ENCODE measurements around the gene SLIT3. TPM values are rescaled to one million over a fixed set of nuclear protein-coding genes. Genes with fewer than 3 reads are reported as not detected.

SLIT3 gene
- total and polyA plus RNA-seq, 10 of the 15 experiments (the other 5 are each of a cell fraction or from before 2014, with no cell fraction given): 0.05 TPM; not detected in 9

GRCh38 chr5:168990679-168991078 is 310.3 kb downstream of the SLIT3 start:
- RAD21 ChIA-PET (ENCODE audit: unreplicated experiment): interaction anchor here (0.7 kb wide), 1 partner anchor 593 kb away, joined by 3 read pairs; the partner anchor contains the start of gene SPDL1
- intact Hi-C loops (cut with micrococcal nuclease; ENCODE audit: unreplicated experiment): no loop called here
- TF ChIP-seq GATAD2B (conservative IDR thresholded peaks at IDR 0.05; ENCODE audit: low read depth): no peak
- TF ChIP-seq SMAD1 (IDR thresholded peaks at IDR 0.05; ENCODE audit: low read depth, partially characterized antibody): no peak
- TF ChIP-seq MAX (IDR thresholded peaks at IDR 0.05; ENCODE audit: low read depth, low read length): no peak
- TF ChIP-seq TAF1 (IDR thresholded peaks at IDR 0.05; ENCODE audit: borderline replicate concordance, low read depth, low read length): no peak
- TF ChIP-seq NFXL1 (IDR thresholded peaks at IDR 0.05; ENCODE audit: borderline replicate concordance): no peak
- TF ChIP-seq PRDM15 (CRISPR knock-in tag; IDR thresholded peaks at IDR 0.05): no peak
- no peak for TF ChIP-seq ELK1 (IDR thresholded peaks at IDR 0.05; ENCODE audit: low read depth, low read length)
- no peak for TF ChIP-seq EED (IDR thresholded peaks at IDR 0.05; ENCODE audit: low read depth)
- TF ChIP-seq TCF3 (IDR thresholded peaks at IDR 0.05; ENCODE audit: borderline replicate concordance, insufficient read depth, low read depth, low read length): no peak
- TF ChIP-seq ETV6 (conservative IDR thresholded peaks at IDR 0.05 in 1 of 2, IDR thresholded peaks at IDR 0.05 in 1 of 2; ENCODE audit: borderline replicate concordance in 1 of 2, low read depth in 1 of 2): no peak
- TF ChIP-seq YBX1 (IDR thresholded peaks at IDR 0.05): no peak
- TF ChIP-seq HCFC1 (IDR thresholded peaks at IDR 0.05; ENCODE audit: low read length): no peak
- TF ChIP-seq TCF12 (IDR thresholded peaks at IDR 0.05; ENCODE audit: low read depth, low read length): no peak
- TF ChIP-seq KLF5 (IDR thresholded peaks at IDR 0.05; ENCODE audit: partially characterized antibody): no peak
- no peak for TF ChIP-seq CEBPZ (IDR thresholded peaks at IDR 0.05; ENCODE audit: low read depth, low read length)
- no peak for TF ChIP-seq STAT3 (IDR thresholded peaks at IDR 0.05; ENCODE audit: low read depth, low read length)

More at GRCh38 chr5:168990679-168991078, 310.3 kb downstream of the SLIT3 start:
- H3K27ac ChIP-seq (ENCODE audit: control insufficient read depth, insufficient read depth): no peak overlapping the region
- no peaks in the 10 kb centered on the region for H4K20me1 ChIP-seq (ENCODE audit: control insufficient read depth, insufficient read depth)
- no peak for ATAC-seq
- in situ Hi-C loops (cut with MboI): no loop called here
- ChIA-PET POLR2A (no interaction called here), CTCF (interaction anchor here (1.0 kb wide), 1 partner anchor 592 kb away, joined by 3 read pairs; no protein-coding TSS in a partner anchor), SMC1A (ENCODE audit: uncharacterized antibody, unreplicated experiment) (interaction anchor here (0.7 to 1.7 kb wide), 4 partner anchors 25 to 590 kb away, joined by 3 to 6 read pairs (median 4); no protein-coding TSS in a partner anchor)
- H3K4me2 ChIP-seq (ENCODE audit: control insufficient read depth, insufficient read depth): no peak overlapping the region
- no peaks in the 10 kb centered on the region for H3K79me2 ChIP-seq (ENCODE audit: control insufficient read depth, insufficient read depth, low read length)
- DNase-seq (ENCODE audit: low read depth, low spot score): no peak
- H3K9ac ChIP-seq (ENCODE audit: control insufficient read depth, insufficient read depth, low read length): no peak overlapping the region
- FAIRE-seq: no peak
- peaks cover 0 to 2% of the 10 kb centered on the region in 2 experiments; a peak in 1 of 4 replicates for H3K27me3 ChIP-seq (replicated peaks in 1 of 2; ENCODE audit: control insufficient read depth in 2 of 2, insufficient read depth in 2 of 2, low read length in 1 of 2)
- 52% methylated on average over 4 of the region's 4 CpGs for WGBS (ENCODE audit: insufficient coverage, insufficient replicate concordance, low lambda C conversion rate, missing lambda C conversion rate)
- H3K9me3 ChIP-seq (replicated peaks; ENCODE audit: control insufficient read depth, insufficient read depth, low read length): no peaks in the 10 kb centered on the region
- no TSS peak for BruUV-seq (replicated peaks)
- H3K4me1 ChIP-seq (ENCODE audit: control insufficient read depth, insufficient read depth, low read length): no peaks in the 10 kb centered on the region
- no peak overlapping the region for H3K4me3 ChIP-seq
- H2AFZ ChIP-seq (ENCODE audit: control insufficient read depth, low read depth, low read length): no peak overlapping the region
- H3K36me3 ChIP-seq (ENCODE audit: control insufficient read depth in 2 of 2, insufficient read depth in 2 of 2, low read length in 1 of 2): no peaks in the 10 kb centered on the region
